Stimulated activated CD4-positive, alpha-beta T cell treated with anti-CD3 and anti-CD28 coated beads, Interleukin-1b, Interleukin-23, amount 100 ng/mL, for 48 hours (primary cell): ENCODE results near the gene LPAR3.

ENCODE experiments used
- DNase-seq: peaks from one replicate; pipeline ENCODE4 v3.0.0-alpha.2; 2020

Gene LPAR3

GRCh38 chr1:84823991-84824390 is 69.0 kb downstream of the LPAR3 start:
- no peak for DNase-seq

- DNase-seq: no peak
These were observed 69.5 kb downstream of the LPAR3 start for GRCh38 chr1:84823511-84823910.

- no peak for DNase-seq
These were observed 82.7 kb downstream of the LPAR3 start for GRCh38 chr1:84810343-84810742.

- DNase-seq: no peak
These were observed 84.0 kb downstream of the LPAR3 start for GRCh38 chr1:84809023-84809422.

GRCh38 chr1:84803604-84804003 is 89.4 kb downstream of the LPAR3 start:
- no peak for DNase-seq

GRCh38 chr1:84802567-84803232 is 90.3 kb downstream of the LPAR3 start:
- no peak for DNase-seq

GRCh38 chr1:84800090-84801073 is 92.6 kb downstream of the LPAR3 start:
- no peak for DNase-seq

- DNase-seq: no peak
These were observed 95.4 kb downstream of the LPAR3 start for GRCh38 chr1:84797603-84798002.

- DNase-seq: no peak
These were observed 96.9 kb downstream of the LPAR3 start for GRCh38 chr1:84795966-84796600.

GRCh38 chr1:84795213-84795612 is 97.8 kb downstream of the LPAR3 start:
- DNase-seq: no peak

GRCh38 chr1:84792421-84792820 is 100.6 kb downstream of the LPAR3 start:
- no peak for DNase-seq

GRCh38 chr1:84789014-84789413 is 104.0 kb downstream of the LPAR3 start:
- DNase-seq: no peak

- DNase-seq: no peak
These were observed 107.6 kb downstream of the LPAR3 start for GRCh38 chr1:84785271-84786036.

- no peak for DNase-seq
These were observed 110.1 kb downstream of the LPAR3 start for GRCh38 chr1:84782881-84783280.

GRCh38 chr1:84781946-84782771 is 110.8 kb downstream of the LPAR3 start:
- DNase-seq: peak; percentile 76

GRCh38 chr1:84780000-84780716 is 112.8 kb downstream of the LPAR3 start:
- DNase-seq: no peak

GRCh38 chr1:84776639-84777038 is 116.4 kb downstream of the LPAR3 start:
- no peak for DNase-seq

- no peak for DNase-seq
These were observed 117.5 kb downstream of the LPAR3 start for GRCh38 chr1:84775535-84775920.

GRCh38 chr1:84774669-84775534 is 118.1 kb downstream of the LPAR3 start:
- DNase-seq: no peak

- DNase-seq: no peak
These were observed 119.0 kb downstream of the LPAR3 start for GRCh38 chr1:84773933-84774497.
